C4-2B (cell line): Measurements from ENCODE around the gene HSPG2.

Experiments used
- CTCF ChIP-seq: fragments of 450-650 bp; conservative IDR thresholded peaks from 2 replicates; pipeline ENCODE4 v1.5.1; 2017; ENCODE audit warnings: mild to moderate bottlenecking
- ZFX ChIP-seq: fragments of 450-650 bp; IDR thresholded peaks from 2 replicates; pipeline ENCODE4 v1.6.1; 2017

GRCh38 chr1:21886486-21887215 is 50.5 kb downstream of the HSPG2 start:
- no peak for TF ChIP-seq CTCF
- TF ChIP-seq ZFX: no peak
